ENCODE measurements around the gene RERE.

The RERE gene

DNA sequence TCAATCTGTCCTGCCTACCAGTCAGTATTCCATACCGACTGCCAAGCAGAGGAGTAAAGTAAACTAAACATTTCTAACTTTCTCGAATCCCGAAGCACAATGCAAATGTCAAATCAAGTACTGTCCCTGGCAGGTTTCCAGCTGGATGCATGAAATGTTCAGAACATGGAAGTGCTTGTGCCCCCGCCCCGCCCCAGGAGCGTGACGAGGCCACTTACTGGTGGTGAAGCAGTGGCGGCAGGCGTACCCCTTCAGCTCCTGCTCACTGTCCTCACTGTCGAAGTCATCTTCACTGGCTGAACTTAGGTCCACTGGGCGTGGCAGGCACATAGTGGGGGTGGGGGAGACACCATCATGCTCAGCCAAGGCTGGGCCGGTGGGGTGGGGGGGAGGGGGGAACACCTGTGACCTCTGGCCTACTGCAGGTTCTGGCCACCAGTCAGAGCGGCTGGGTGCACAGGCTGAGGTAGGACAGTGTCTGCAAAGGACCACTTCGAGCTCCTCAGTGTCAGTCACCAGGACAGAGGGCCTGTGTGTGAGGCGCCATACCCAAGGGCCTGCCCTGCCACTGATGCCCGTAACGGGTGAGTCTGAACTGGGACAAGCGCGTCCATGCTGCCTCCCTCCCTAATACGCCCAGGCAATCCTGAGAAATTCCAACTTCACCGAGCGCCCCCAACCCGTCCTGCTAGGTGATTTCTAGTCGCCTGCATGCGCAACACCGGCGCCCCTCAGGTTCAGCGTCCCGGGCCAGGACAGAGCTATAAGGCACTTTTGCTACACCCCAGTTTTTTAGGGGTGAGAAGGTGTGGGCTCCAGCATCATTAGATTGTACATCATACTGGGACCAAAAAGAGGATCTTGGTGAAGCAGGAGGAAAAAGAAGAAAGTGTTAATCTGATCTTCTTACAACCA lies 452.7 kb downstream of the RERE start:
- in situ Hi-C loops (cut with HindIII; ENCODE audit: low pct_unique_long_range_greater_than_20kb, low sequenced_read_pairs) = no loop called here
- TF ChIP-seq JUND (IDR thresholded peaks at IDR 0.05; ENCODE audit: low read depth) = no peak
- no peak for DNase-seq (ENCODE audit: low read depth in 1 of 2, low spot score in 1 of 2)

DNA sequence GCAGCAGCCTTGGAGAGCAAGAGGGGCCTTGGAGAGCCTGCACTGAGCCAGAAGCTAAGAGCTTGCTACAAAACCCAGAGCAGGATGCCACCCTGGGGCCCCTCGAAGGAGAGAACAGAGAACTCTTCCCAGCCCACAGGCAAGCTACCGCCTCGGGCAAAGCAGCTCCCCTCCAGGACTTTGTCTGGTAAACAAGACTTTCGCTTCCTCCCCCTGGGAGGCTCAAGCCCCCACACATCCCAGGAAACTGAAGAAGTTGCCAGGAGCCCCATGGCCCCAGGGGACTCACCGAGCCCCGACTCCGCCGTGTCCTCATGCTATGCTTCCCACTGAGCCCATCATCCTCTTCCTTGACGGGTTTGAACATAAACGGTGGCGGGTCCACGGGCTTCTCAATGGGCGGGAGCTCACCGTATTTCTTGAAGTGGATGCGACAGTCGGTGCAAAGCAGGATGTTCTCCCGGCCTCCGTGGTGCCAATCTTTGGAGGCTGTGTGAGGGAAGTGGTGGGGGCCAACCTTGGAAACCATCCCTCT lies 453.6 kb downstream of the RERE start:
- no peak for TF ChIP-seq JUND (IDR thresholded peaks at IDR 0.05; ENCODE audit: low read depth)
- DNase-seq (ENCODE audit: low read depth in 1 of 2, low spot score in 1 of 2) = no peak
- in situ Hi-C loops (cut with HindIII; ENCODE audit: low pct_unique_long_range_greater_than_20kb, low sequenced_read_pairs) = no loop called here

DNA sequence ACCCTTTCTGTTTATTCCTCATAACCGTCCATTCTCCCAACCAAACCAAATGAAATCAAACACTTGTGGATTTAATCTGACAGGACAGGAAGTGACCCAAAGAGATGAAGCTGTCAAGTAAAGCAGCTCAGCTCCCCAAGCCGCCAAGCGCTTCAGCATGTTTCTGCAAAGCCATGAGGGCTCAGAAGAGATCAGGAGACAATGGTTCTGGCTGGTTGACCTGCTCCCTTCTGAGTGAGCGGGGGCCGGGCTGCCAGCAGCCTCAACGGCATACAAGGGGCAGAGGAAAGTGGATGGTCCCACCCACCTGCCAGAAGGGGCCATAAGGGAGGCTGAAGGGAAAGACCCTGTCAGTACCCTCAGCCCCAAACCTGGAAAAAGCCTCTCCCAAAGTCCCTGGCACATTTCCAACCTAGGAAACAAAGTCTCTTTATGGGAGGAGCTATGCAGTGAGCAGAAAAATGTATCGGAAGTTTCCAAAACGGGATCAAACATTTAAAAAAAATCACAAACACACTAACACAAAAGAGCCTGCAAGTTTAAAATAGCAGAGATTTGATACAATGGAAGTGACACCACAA lies 454.2 kb downstream of the RERE start:
- in situ Hi-C loops (cut with HindIII; ENCODE audit: low pct_unique_long_range_greater_than_20kb, low sequenced_read_pairs) = no loop called here
- no peak for TF ChIP-seq JUND (IDR thresholded peaks at IDR 0.05; ENCODE audit: low read depth)
- no peak for DNase-seq (ENCODE audit: low read depth in 1 of 2, low spot score in 1 of 2)

DNA sequence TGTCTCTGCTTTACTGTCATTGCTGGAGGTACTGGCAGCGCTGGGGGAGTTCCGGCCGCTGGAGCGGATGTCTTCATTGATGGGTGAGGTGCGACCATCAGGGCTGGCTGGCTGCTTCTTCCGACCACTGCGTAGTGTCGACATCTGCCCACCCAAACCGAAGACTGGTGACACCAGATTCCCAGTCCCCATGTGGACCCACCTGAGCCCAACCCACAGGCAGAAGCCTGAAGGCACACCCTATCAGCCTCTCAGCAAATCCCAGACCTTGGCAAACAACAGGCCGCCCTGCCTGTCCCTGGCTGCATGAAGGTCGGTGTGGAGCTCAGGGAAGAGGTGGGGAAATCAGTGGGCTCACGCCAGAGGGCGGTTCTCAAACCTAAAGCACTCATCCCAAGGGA lies 454.7 kb downstream of the RERE start:
- TF ChIP-seq JUND (IDR thresholded peaks at IDR 0.05; ENCODE audit: low read depth) = no peak
- in situ Hi-C loops (cut with HindIII; ENCODE audit: low pct_unique_long_range_greater_than_20kb, low sequenced_read_pairs) = no loop called here
- no peak for DNase-seq (ENCODE audit: low read depth in 1 of 2, low spot score in 1 of 2)

- in situ Hi-C loops (cut with HindIII; ENCODE audit: low pct_unique_long_range_greater_than_20kb, low sequenced_read_pairs) = no loop called here
- no peak for DNase-seq (ENCODE audit: low read depth in 1 of 2, low spot score in 1 of 2)
- TF ChIP-seq JUND (IDR thresholded peaks at IDR 0.05; ENCODE audit: low read depth) = no peak
These were observed 456.1 kb downstream of the RERE start for GRCh38 chr1:8361198-8361849.

DNA sequence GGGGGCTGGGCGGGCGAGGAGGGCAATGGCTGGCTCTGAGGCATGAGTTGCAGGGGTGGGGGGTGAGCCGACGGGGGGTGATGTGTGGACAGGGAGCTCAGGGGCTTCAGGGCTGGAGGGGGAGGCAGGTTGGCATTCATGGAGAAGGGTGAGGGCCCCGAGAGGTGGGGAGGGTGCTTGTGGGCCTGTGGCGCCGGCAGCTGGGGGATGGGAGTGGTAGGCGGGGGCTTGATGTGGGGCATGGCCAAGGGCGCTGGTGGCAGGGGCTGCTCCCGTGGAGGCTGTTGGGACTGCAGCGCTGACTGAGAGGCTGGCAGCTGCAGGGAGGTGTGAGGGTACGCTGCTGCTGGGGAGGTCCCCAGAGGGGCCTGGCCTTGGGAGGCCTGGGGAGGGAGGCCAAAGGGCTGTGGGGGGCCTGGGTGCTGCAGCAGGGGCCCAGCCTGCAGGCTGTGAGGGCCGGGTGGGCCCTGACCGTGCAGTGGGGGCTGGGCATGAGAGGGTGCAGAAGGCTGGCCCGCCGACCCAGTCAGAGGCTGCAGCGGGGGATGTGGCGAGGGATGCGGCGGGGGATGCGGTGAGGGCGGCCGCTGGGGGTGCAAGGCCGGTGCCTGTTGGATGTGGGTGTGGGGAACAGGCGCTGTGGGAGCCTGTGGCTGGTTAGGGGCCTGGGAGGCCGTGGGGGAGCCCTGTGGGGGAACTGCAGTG lies 456.8 kb downstream of the RERE start:
- in situ Hi-C loops (cut with HindIII; ENCODE audit: low pct_unique_long_range_greater_than_20kb, low sequenced_read_pairs) = no loop called here

GRCh38 chr1:8359617-8360481 lies 457.6 kb downstream of the RERE start:
- in situ Hi-C loops (cut with HindIII; ENCODE audit: low pct_unique_long_range_greater_than_20kb, low sequenced_read_pairs) = no loop called here
- no peak for TF ChIP-seq JUND (IDR thresholded peaks at IDR 0.05; ENCODE audit: low read depth)
- DNase-seq (ENCODE audit: low read depth in 1 of 2, low spot score in 1 of 2) = no peak

More for the DNA sequence above, 456.8 kb downstream of the RERE start:
- DNase-seq (ENCODE audit: low read depth in 1 of 2, low spot score in 1 of 2) = no peak
- no peak for TF ChIP-seq JUND (IDR thresholded peaks at IDR 0.05; ENCODE audit: low read depth)

DNA sequence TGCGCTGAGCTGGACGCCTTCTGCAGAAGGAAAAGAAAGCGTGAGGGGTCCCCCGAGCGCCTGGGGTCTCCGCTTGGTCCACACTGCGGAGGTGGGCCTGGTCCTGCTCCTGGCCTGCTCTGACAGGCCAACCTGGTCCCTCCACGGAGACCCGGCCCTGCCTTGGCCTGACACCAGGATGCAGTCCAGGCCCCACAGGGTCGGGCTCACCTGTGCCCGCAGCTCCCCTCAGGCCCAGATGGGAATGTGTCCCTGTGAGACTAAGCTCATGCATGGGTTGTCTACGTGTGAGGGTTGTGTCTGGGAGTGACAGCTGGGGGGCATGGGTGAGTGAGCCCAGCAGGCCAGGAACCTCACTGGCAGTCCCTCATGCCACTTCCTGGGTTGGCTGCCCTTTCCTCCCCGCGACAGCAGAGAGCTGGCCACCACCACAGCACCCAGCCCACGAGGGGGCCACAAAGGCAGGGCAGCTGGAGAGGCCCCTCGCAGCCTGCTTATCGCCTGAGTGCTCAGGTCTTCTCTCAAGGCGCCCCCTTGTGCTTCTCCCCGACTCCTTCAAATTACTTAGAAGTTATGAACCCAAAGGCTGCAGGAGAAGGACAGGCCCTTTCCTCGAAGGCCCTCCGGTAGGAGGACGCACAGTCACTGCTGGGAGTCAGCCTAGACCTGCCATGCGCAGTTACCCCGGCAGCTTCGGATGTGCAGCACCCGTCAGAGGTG lies 458.4 kb downstream of the RERE start:
- no peak for DNase-seq (ENCODE audit: low read depth in 1 of 2, low spot score in 1 of 2)
- no peak for TF ChIP-seq JUND (IDR thresholded peaks at IDR 0.05; ENCODE audit: low read depth)
- in situ Hi-C loops (cut with HindIII; ENCODE audit: low pct_unique_long_range_greater_than_20kb, low sequenced_read_pairs) = no loop called here

- DNase-seq (ENCODE audit: low read depth in 1 of 2, low spot score in 1 of 2) = no peak
- in situ Hi-C loops (cut with HindIII; ENCODE audit: low pct_unique_long_range_greater_than_20kb, low sequenced_read_pairs) = no loop called here
- no peak for TF ChIP-seq JUND (IDR thresholded peaks at IDR 0.05; ENCODE audit: low read depth)
These were observed 459.1 kb downstream of the RERE start for GRCh38 chr1:8358241-8358896.

DNA sequence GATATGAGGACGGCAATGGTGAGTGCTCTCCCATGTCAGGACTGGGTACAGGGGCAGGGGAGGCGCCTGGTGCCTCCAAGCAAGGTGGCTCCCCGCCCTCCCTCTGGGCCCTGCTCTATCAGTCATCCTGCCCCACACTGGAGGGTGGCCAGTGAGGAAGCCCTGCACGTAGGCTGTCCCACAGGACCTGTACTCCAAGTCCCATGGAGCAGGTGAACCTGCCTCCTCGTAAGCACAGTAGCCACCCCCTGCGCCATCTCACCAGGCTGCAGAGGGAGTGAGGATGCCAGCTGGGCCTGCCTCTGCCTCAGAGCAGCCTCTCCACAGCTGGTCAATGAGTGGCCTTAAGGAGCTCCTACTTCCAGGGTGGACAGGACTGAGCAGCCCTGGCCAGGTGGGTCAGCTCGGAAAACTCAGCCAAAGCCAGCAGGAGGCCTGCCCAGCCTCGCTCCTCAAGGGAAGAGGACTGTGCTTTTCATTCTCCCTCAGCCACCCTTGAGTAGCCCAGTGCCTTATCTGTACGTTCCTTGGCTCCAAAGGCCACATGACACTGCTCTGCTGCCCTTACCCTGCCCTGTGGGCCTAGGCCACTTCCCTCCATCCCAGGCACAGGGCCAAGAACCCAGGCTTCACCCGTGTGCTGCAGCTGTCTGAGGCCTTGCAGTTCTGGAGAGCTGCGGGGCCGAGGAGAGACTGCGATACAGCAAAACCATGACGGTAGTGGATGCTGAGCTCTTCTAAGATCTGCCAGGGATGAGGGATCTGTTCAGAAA lies 459.9 kb downstream of the RERE start:
- in situ Hi-C loops (cut with HindIII; ENCODE audit: low pct_unique_long_range_greater_than_20kb, low sequenced_read_pairs) = no loop called here
- no peak for DNase-seq (ENCODE audit: low read depth in 1 of 2, low spot score in 1 of 2)
- TF ChIP-seq JUND (IDR thresholded peaks at IDR 0.05; ENCODE audit: low read depth) = no peak
